Right lobe of liver (tissue), 6 donors: ENCODE results near the gene LMTK2. TPM values are rescaled to one million over a fixed set of nuclear protein-coding genes. Genes with fewer than 3 reads are reported as not detected.

Source experiments
- ATAC-seq, 4 donors: fragments of 200-7000 bp; cut with Tn5 transposase; one replicate each; pipeline ENCODE4 v1.9.1; 2020; ENCODE audit warnings: mild to moderate bottlenecking in 4 of 4, moderate library complexity in 4 of 4
- DNase-seq, 3 donors: peaks; one replicate each; pipeline ENCODE4 v3.0.0-alpha.2; 2020
- H3K27ac ChIP-seq, 3 donors: fragments of 200-600 bp; one replicate each; pipeline ENCODE4 v1.8.0; 2022
- H3K27me3 ChIP-seq, 2 donors: fragments of 200-600 bp; one replicate each; pipeline ENCODE4 v1.8.0; 2022
- H3K36me3 ChIP-seq, 4 donors: fragments of 200-600 bp; sonication (generic) in 1 of 4; one replicate each; pipeline versions ENCODE4 v1.5.1 to v1.8.0; 2017 to 2022; ENCODE audit warnings: control low read depth in 1 of 4
- H3K4me1 ChIP-seq, 4 donors: fragments of 200-600 bp; sonication (generic) in 1 of 4; one replicate each; pipeline versions ENCODE4 v1.5.1 to v1.8.0; 2017 to 2022; ENCODE audit warnings: control low read depth in 1 of 4
- H3K4me3 ChIP-seq, 3 donors: fragments of 200-600 bp; one replicate each; pipeline ENCODE4 v1.8.0; 2022
- H3K9me3 ChIP-seq, 4 donors: fragments of 200-600 bp; sonication (generic) in 1 of 4; one replicate each; pipeline versions ENCODE4 v1.5.1 to v1.8.0; 2017 to 2022; ENCODE audit warnings: control low read depth in 1 of 4
- POLR2A ChIP-seq: fragments of 450-650 bp; IDR thresholded peaks from one replicate; pipeline ENCODE4 v1.6.1; 2017; ENCODE audit warnings: antibody characterized with exemption, mild to moderate bottlenecking
- WGBS: methylation state at CpG from one replicate; pipeline ENCODE4 v1.1.6; 2018; ENCODE audit warnings: low coverage, low lambda C conversion rate; ENCODE audit not compliant: insufficient coverage; ENCODE audit errors: missing lambda C conversion rate; 5-methylcytosine and 5-hydroxymethylcytosine counted together
- intact Hi-C, 2 donors: fragments of 100-400 bp; cut with DNase I; formaldehyde crosslinking; loops; one replicate each; pipeline versions ENCODE4 v1.11.2 to v1.14.1; 2022
- total RNA-seq, 6 experiments: library from RNA; depleted of rRNA in 2 of 6; stranded (reverse); fragments of >200 nt in 2 of 6; fragmentation: NEBNext Ultra II Directional in 3 of 6; extraction: Animal tissue kit (Norgen Biotek cat#: 25700) in 3 of 6; gene quantifications; one replicate each; pipeline versions ENCODE4 v1.1.0 to v1.2.4, GENCODE V29; 2016 to 2023
- TF ChIP-seq, protein P1 (sequence below), 4 donors: fragments of 200-600 bp in 3 of 4; fragments of 450-650 bp in 1 of 4; IDR thresholded peaks; one replicate each; pipeline versions ENCODE4 v1.5.1 to v1.8.0; 2016 to 2022; ENCODE audit warnings: antibody characterized with exemption in 4 of 4, mild to moderate bottlenecking in 2 of 4
- donor health status: DM: no; HTN: yes; CAD: no.
- donor health status: DM: no; HTN: no; CAD: no.
- donor health status: DM: no; HTN: no; CAD: no.
- donor health status: DM: no; HTN: yes; CAD: no.
- donor health status: DM: no; HTN: yes; CAD: no.

The LMTK2 gene
- total RNA-seq, 6 experiments from 2014 or later = 9.4 to 16.7 (median 13.9) TPM

DNA sequence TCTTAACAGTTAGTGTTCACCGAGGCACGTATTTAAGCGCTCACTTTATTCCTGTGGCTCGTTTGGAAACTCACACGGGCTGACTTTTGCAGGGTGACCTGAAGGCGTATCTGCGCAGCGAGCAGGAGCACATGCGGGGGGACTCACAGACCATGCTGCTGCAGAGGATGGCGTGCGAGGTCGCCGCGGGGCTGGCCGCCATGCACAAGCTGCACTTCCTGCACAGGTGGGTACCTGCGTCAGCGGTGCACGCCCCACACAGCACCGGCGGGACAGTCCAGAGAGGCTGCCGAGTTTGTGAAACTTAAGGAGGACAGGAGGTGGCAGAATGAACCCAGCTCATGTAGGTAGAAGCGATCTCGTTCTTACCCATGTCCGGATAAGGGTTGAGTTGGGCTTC, 64.8 kb downstream of the LMTK2 start:
- no peak overlapping the region for H3K27ac ChIP-seq
- H3K36me3 ChIP-seq = no peaks in the 10 kb centered on the region
- DNase-seq (no peak), ATAC-seq (no peak)
- H3K27me3 ChIP-seq = no peaks in the 10 kb centered on the region
- H3K9me3 ChIP-seq = no peaks in the 10 kb centered on the region
- peaks cover 0 to 28% (median 9%) of the 10 kb centered on the region in 4 donors for H3K4me1 ChIP-seq
- no peak overlapping the region for H3K4me3 ChIP-seq
- TF ChIP-seq POLR2A = no peak
- TF ChIP-seq, protein P1, sequence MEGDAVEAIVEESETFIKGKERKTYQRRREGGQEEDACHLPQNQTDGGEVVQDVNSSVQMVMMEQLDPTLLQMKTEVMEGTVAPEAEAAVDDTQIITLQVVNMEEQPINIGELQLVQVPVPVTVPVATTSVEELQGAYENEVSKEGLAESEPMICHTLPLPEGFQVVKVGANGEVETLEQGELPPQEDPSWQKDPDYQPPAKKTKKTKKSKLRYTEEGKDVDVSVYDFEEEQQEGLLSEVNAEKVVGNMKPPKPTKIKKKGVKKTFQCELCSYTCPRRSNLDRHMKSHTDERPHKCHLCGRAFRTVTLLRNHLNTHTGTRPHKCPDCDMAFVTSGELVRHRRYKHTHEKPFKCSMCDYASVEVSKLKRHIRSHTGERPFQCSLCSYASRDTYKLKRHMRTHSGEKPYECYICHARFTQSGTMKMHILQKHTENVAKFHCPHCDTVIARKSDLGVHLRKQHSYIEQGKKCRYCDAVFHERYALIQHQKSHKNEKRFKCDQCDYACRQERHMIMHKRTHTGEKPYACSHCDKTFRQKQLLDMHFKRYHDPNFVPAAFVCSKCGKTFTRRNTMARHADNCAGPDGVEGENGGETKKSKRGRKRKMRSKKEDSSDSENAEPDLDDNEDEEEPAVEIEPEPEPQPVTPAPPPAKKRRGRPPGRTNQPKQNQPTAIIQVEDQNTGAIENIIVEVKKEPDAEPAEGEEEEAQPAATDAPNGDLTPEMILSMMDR (IDR thresholded peaks at IDR 0.05) = no peak
- WGBS = 95% methylated on average over 7 of the region's 24 CpGs
- intact Hi-C loops = loop anchor here in 1 of 2 donors (5.0 kb wide), 1 partner anchor 149 kb away; no protein-coding TSS in a partner anchor

DNA sequence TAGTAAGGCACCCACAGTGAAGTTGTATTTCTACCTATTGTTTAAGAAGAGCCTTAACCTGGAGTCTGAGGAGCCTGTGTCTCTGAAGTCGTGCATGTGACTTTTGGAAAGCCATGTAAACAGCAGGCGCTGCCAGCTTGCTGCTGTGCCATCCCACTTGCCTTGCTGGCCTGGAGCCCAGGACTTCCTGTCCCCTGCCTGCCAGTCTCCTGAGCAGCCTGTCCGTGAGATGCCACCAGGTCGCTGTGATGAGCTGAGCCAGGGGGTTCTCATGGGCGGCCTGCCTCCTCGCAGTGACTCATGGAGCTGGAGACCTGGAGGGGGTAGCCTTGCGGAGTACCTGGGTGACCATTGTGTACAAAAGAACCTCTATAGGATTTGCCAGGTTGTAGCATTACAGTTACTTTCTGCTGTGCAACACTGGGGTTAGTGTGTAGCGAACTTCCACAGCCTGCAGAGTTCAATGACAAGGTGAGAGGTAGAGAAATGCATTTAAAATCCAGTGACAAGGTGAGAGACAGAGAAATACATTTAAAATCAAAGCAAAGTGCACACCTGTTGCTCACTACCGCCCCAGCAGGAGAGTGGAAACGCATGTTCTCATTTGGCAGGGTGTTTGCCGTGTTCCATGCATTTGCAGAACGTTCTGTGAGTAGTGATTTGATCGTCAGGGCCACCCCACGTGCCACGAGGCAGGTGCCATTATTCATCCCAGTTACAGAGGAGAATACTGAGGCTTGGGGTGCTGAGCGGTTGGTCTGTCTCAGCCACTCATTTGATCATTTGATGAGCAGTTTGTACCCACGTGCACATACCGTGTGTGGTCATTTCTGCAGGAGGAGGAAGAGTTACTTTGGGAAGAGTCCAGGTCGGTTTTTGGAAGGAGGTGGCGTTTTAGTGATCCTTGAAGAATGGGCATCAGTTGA, 67.9 kb downstream of the LMTK2 start:
- TF ChIP-seq, protein P1 (IDR thresholded peaks at IDR 0.05) = no peak
- no peak for TF ChIP-seq POLR2A
- H3K36me3 ChIP-seq = no peaks in the 10 kb centered on the region
- no peaks in the 10 kb centered on the region for H3K27me3 ChIP-seq
- no peaks in the 10 kb centered on the region for H3K9me3 ChIP-seq
- H3K27ac ChIP-seq = peak overlapping the region in 2 of 3 donors; percentile 42 to 58
- intact Hi-C loops = loop anchor here in 1 of 2 donors (5.0 kb wide), 1 partner anchor 152 kb away; no protein-coding TSS in a partner anchor
- H3K4me3 ChIP-seq = no peak overlapping the region
- DNase-seq = peak; percentile 84 to 93 (median 86)
- ATAC-seq = peak; percentile 78 to 91 (median 89)
- H3K4me1 ChIP-seq = peaks cover 0 to 25% (median 9%) of the 10 kb centered on the region in 4 donors
- 78% methylated on average over 16 of the region's 20 CpGs for WGBS

DNA sequence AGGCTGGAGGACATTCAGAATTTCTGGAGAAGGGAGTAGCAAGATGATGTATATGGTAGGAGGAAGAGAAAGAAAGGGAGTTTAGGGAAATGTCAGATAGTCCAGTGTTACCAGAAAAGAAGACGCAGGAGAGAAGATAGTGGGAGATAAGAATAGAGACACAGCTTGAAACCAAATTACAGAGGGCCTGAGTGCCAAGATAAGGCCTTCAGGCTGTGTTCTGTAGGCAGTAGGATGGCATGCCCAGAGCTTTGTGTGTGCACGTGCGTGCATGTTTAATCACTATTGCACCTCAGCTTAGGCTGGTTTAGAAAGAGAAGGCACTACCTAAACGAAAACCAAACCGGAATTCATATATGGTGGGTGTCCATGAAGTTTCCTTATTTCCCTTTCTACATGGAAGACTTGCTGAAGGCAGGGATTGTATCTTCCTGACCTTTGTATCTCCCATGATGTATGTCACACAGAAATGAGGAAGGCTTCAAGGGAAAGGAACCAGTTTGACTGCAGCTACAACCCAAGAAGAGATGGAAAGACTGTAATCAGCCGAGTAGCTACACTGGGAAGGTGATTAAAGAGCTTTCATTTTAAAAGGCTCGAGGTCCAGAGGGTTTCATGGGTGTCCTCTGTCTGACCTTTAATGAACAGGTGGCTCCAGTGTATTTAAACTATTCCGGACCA, 68.7 kb downstream of the LMTK2 start:
- Histone ChIP-seq H3K27ac (no peak overlapping the region), H3K27me3 (no peaks in the 10 kb centered on the region), H3K9me3 (no peaks in the 10 kb centered on the region), H3K4me3 (no peak overlapping the region), H3K4me1 (peaks cover 0 to 25% (median 9%) of the 10 kb centered on the region in 4 donors), H3K36me3 (peaks cover 0 to 5% (median 0%) of the 10 kb centered on the region in 4 donors)
- WGBS = 92% methylated on average over 7 of the region's 8 CpGs
- DNase-seq = no peak
- no peak for ATAC-seq
- intact Hi-C loops = no loop called here
- no peak for TF ChIP-seq POLR2A
- TF ChIP-seq, protein P1 (IDR thresholded peaks at IDR 0.05) = no peak

DNA sequence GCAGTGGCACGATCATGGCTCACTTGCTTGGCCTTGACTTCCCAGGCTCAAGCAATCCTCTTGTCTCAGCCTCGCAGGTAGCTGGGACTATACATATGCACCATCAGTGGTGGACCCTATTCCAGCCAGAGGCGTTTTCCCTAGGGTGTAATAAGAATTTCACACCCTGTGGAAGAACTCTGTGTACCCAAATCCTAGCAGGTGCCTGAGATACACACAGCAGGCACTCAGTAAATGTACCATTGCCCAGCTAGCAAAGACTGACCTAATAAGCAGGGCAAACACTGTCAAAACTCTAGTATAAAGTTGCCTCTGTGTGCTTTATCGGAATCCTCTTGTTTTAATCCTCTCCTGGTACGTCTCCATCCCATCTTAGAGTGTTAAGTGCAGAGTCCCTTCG, 70.9 kb downstream of the LMTK2 start:
- Histone ChIP-seq H3K27ac (no peak overlapping the region), H3K36me3 (peaks cover 0 to 5% (median 0%) of the 10 kb centered on the region in 4 donors), H3K9me3 (no peaks in the 10 kb centered on the region), H3K4me3 (no peak overlapping the region), H3K27me3 (no peaks in the 10 kb centered on the region), H3K4me1 (peaks cover 0 to 21% (median 6%) of the 10 kb centered on the region in 4 donors)
- no peak for TF ChIP-seq POLR2A
- TF ChIP-seq, protein P1 (IDR thresholded peaks at IDR 0.05) = no peak
- DNase-seq = no peak
- ATAC-seq = no peak
- intact Hi-C loops = no loop called here
- WGBS = 96% methylated on average over 4 of the region's 6 CpGs
